VCaP (cell line): ENCODE results near the gene PRDM10.
A peak's percentile ranks its signal among the peaks of the same experiment; 100 is the strongest.

Source experiments
- H3K27ac ChIP-seq: fragments of 450-650 bp; 2 replicates; pipeline ENCODE4 v1.5.1; 2017
- TF ChIP-seq, protein P1 (sequence below): fragments of 450-650 bp; conservative IDR thresholded peaks from 2 replicates; pipeline ENCODE4 v1.5.1; 2017; ENCODE audit warnings: mild to moderate bottlenecking, moderate library complexity

PRDM10 gene

GRCh38 chr11:129852125-129852740 is 150.4 kb downstream of the PRDM10 start:
- TF ChIP-seq, protein P1, sequence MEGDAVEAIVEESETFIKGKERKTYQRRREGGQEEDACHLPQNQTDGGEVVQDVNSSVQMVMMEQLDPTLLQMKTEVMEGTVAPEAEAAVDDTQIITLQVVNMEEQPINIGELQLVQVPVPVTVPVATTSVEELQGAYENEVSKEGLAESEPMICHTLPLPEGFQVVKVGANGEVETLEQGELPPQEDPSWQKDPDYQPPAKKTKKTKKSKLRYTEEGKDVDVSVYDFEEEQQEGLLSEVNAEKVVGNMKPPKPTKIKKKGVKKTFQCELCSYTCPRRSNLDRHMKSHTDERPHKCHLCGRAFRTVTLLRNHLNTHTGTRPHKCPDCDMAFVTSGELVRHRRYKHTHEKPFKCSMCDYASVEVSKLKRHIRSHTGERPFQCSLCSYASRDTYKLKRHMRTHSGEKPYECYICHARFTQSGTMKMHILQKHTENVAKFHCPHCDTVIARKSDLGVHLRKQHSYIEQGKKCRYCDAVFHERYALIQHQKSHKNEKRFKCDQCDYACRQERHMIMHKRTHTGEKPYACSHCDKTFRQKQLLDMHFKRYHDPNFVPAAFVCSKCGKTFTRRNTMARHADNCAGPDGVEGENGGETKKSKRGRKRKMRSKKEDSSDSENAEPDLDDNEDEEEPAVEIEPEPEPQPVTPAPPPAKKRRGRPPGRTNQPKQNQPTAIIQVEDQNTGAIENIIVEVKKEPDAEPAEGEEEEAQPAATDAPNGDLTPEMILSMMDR: no peak
- peak overlapping the region; percentile 92 for H3K27ac ChIP-seq
